Measurements from ENCODE around the gene TCERG1. TPM values are rescaled to one million over a fixed set of nuclear protein-coding genes. Genes with fewer than 3 reads are reported as not detected.

TCERG1 gene
- total RNA-seq, 1 donor from 2014 or later: 30.6 TPM

Other genes with a start within 250 kb of the TCERG1 start
- gene RBM27, start 243.7 kb upstream of the TCERG1 start, total RNA-seq: 23.4 and 29.0 TPM in 2 replicates
- gene POU4F3, start 108.5 kb upstream of the TCERG1 start, total RNA-seq: 0.04 and 0.07 TPM in 2 replicates
- gene GPR151, start 68.9 kb downstream of the TCERG1 start, total RNA-seq: 0.04 TPM in 1 of 2 replicates, not detected in the other

Data from pulmonary artery endothelial cell (primary cell).